ENCODE measurements around the gene GRM7.
A peak's percentile ranks its signal among the peaks of the same experiment; 100 is the strongest.

GRM7 gene

GRCh38 chr3:7238565-7239295, 377.8 kb downstream of the GRM7 start:
- no peak for DNase-seq (ENCODE audit: low read depth)

GRCh38 chr3:7241584-7242302, 380.8 kb downstream of the GRM7 start:
- DNase-seq (ENCODE audit: low read depth), result no peak
- TF ChIP-seq, protein P1, sequence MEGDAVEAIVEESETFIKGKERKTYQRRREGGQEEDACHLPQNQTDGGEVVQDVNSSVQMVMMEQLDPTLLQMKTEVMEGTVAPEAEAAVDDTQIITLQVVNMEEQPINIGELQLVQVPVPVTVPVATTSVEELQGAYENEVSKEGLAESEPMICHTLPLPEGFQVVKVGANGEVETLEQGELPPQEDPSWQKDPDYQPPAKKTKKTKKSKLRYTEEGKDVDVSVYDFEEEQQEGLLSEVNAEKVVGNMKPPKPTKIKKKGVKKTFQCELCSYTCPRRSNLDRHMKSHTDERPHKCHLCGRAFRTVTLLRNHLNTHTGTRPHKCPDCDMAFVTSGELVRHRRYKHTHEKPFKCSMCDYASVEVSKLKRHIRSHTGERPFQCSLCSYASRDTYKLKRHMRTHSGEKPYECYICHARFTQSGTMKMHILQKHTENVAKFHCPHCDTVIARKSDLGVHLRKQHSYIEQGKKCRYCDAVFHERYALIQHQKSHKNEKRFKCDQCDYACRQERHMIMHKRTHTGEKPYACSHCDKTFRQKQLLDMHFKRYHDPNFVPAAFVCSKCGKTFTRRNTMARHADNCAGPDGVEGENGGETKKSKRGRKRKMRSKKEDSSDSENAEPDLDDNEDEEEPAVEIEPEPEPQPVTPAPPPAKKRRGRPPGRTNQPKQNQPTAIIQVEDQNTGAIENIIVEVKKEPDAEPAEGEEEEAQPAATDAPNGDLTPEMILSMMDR (conservative IDR thresholded peaks at IDR 0.05; ENCODE audit: low read depth, low read length), result no peak
- no peak overlapping the region for H3K4me3 ChIP-seq (ENCODE audit: low read depth, low read length)

More at GRCh38 chr3:7238565-7239295, 377.8 kb downstream of the GRM7 start:
- no peak overlapping the region for H3K4me3 ChIP-seq (ENCODE audit: low read depth, low read length)
- TF ChIP-seq, protein P1 (conservative IDR thresholded peaks at IDR 0.05; ENCODE audit: low read depth, low read length), result no peak

DNA sequence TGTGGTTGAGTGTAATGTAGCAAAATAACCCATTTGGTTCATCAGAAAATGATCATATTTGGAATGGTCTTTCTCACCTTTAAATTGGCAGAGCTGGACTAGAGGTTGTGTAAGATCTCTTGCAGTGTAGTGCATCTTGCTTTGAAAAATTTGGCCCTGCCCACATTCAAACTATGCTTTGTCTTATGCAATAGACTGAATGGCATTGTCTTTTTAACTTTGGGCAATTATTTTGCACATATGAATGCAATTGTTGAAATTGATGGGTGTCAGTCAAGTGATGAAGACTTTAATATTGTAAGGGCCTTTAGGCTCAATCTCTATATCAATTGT, 381.4 kb downstream of the GRM7 start:
- TF ChIP-seq, protein P1 (conservative IDR thresholded peaks at IDR 0.05; ENCODE audit: low read depth, low read length), result no peak
- no peak for DNase-seq (ENCODE audit: low read depth)
- H3K4me3 ChIP-seq (ENCODE audit: low read depth, low read length), result no peak overlapping the region

DNA sequence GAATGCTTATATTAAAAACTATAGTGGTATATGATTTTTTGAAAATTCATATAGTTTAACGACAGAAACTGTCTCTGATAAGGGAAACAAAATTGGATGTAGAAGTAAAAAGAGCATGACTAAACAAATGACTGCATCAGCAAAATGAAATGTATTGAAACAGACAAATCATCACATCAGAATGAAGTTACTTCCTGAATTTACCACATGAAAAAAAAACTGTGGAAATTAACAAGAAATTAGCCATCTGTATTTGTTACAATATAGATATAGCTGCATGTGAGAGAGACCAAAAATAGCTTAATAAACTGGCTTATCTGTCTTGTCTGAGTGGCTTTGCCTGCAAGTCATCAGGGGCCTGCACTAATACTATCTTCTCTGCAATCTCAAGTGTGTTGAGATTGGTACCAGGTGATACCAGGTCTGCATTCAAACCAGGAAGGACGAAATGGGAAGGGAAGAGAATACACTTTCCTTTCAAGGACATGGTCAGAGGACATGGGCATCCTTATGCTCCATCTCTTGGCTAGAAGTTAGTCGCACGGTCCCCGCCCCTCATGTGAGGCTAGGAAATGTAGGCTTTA, 388.7 kb downstream of the GRM7 start:
- peak; percentile 1 for DNase-seq (ENCODE audit: low read depth)
- TF ChIP-seq, protein P1 (conservative IDR thresholded peaks at IDR 0.05; ENCODE audit: low read depth, low read length), result no peak

GRCh38 chr3:7254251-7254650, 393.3 kb downstream of the GRM7 start:
- no peak overlapping the region for H3K4me3 ChIP-seq (ENCODE audit: low read depth, low read length)
- no peak for DNase-seq (ENCODE audit: low read depth)
- TF ChIP-seq, protein P1 (conservative IDR thresholded peaks at IDR 0.05; ENCODE audit: low read depth, low read length), result no peak

More for the DNA sequence above, 388.7 kb downstream of the GRM7 start:
- H3K4me3 ChIP-seq (ENCODE audit: low read depth, low read length), result no peak overlapping the region

- H3K4me3 ChIP-seq (ENCODE audit: low read depth, low read length), result no peak overlapping the region
- TF ChIP-seq, protein P1 (conservative IDR thresholded peaks at IDR 0.05; ENCODE audit: low read depth, low read length), result no peak
- DNase-seq (ENCODE audit: low read depth), result no peak
Observed at GRCh38 chr3:7260975-7261374, 400.1 kb downstream of the GRM7 start.

Data from choroid plexus epithelial cell (primary cell).